ENCODE data around the gene SLC2A3. TPM values are rescaled to one million over a fixed set of nuclear protein-coding genes. Genes with fewer than 3 reads are reported as not detected.

Gene SLC2A3
- total and polyA plus RNA-seq, 2 experiments from 2014 or later = 199 to 388 TPM

- Histone ChIP-seq H3K27me3 (ENCODE audit: insufficient read depth) (no peaks in the 10 kb centered on the region), H2AFZ (peak within 1 kb of the TSS; percentile 93), H3K27ac (ENCODE audit: low read depth) (peak within 1 kb of the TSS; percentile 84), H3K36me3 (ENCODE audit: insufficient read depth) (no peaks in the 10 kb centered on the region), H3K9me2 (ENCODE audit: insufficient read depth) (0 out of 2 replicates have a peak, but pooled peaks cover 7% of the 10 kb centered on the region), H4K20me1 (replicated peaks; ENCODE audit: insufficient read depth) (no peaks in the 10 kb centered on the region), H3K4me3 (peak within 1 kb of the TSS; percentile 72), H3F3A (replicated peaks; ENCODE audit: low read depth) (0 out of 2 replicates have a peak, but pooled peaks cover 7% of the 10 kb centered on the region), H3K79me2 (replicated peaks; ENCODE audit: insufficient read depth) (0 out of 2 replicates have a peak, but pooled peaks cover 5% of the 10 kb centered on the region), H3K4me1 (ENCODE audit: insufficient read depth) (peaks cover 8% of the 10 kb centered on the region; the same call in 1 of the 2 replicates), H3K4me2 (peak within 1 kb of the TSS; percentile 83)
- Mint-ChIP-seq H3K27me3 (ENCODE audit: insufficient read depth, low read depth, poor library complexity) (peaks cover 11% of the 10 kb centered on the region), H3K4me1 (peaks cover 3% of the 10 kb centered on the region; the same call in 1 of the 3 replicates), H3K36me3 (ENCODE audit: low read depth) (no peaks in the 10 kb centered on the region), H3K27ac (no peak within 1 kb of the TSS), H3K9me3 (0 out of 3 replicates have a peak, but pooled peaks cover 2% of the 10 kb centered on the region), H3K4me3 (no peak within 1 kb of the TSS; the same call in 2 of the 3 replicates)
- TF ChIP-seq CREB1 (CRISPR knock-in tag; IDR thresholded peaks at IDR 0.05; ENCODE audit: low read depth) (no peak), ETS1 (IDR thresholded peaks at IDR 0.05) (no peak), EZH2phosphoT487 (IDR thresholded peaks at IDR 0.05; ENCODE audit: unreplicated experiment) (no peak)
- ATAC-seq (peak; percentile 77), DNase-seq (ENCODE audit: low spot score) (peak; percentile 82)
Measured at GRCh38 chr12:7872566-7873319, 63.2 kb downstream of the SLC2A3 start, which contains the start of gene SLC2A14. TSS of gene SLC2A14 (minus strand) at chr12:7872915. CDS start at chr12:7869880, 3,035 bp downstream.

GRCh38 chr12:7870335-7870734, 65.7 kb downstream of the SLC2A3 start:
- Histone ChIP-seq H3F3A (replicated peaks; ENCODE audit: low read depth) (0 out of 2 replicates have a peak, but pooled peaks cover 7% of the 10 kb centered on the region), H2AFZ (no peak overlapping the region), H3K4me3 (no peak overlapping the region), H3K9me2 (ENCODE audit: insufficient read depth) (0 out of 2 replicates have a peak, but pooled peaks cover 7% of the 10 kb centered on the region), H4K20me1 (replicated peaks; ENCODE audit: insufficient read depth) (no peaks in the 10 kb centered on the region), H3K4me1 (ENCODE audit: insufficient read depth) (peaks cover 8% of the 10 kb centered on the region; the same call in 1 of the 2 replicates), H3K36me3 (ENCODE audit: insufficient read depth) (no peaks in the 10 kb centered on the region), H3K79me2 (replicated peaks; ENCODE audit: insufficient read depth) (0 out of 2 replicates have a peak, but pooled peaks cover 5% of the 10 kb centered on the region), H3K27ac (ENCODE audit: low read depth) (no peak overlapping the region), H3K27me3 (ENCODE audit: insufficient read depth) (no peaks in the 10 kb centered on the region), H3K4me2 (no peak overlapping the region)
- H3K36me3 Mint-ChIP-seq (ENCODE audit: low read depth) = no peaks in the 10 kb centered on the region
- ATAC-seq (no peak), DNase-seq (ENCODE audit: low spot score) (no peak)
- 0 out of 3 replicates have a peak, but pooled peaks cover 2% of the 10 kb centered on the region for H3K9me3 Mint-ChIP-seq
- H3K27me3 Mint-ChIP-seq (ENCODE audit: insufficient read depth, low read depth, poor library complexity) = peaks cover 9% of the 10 kb centered on the region
- H3K4me1 Mint-ChIP-seq = no peaks in the 10 kb centered on the region
- H3K27ac Mint-ChIP-seq = no peak overlapping the region
- no peak overlapping the region for H3K4me3 Mint-ChIP-seq
- TF ChIP-seq ZNF462 (CRISPR knock-in tag; IDR thresholded peaks at IDR 0.05) (no peak), REST (IDR thresholded peaks at IDR 0.05; ENCODE audit: unreplicated experiment) (no peak), CTCF (conservative IDR thresholded peaks at IDR 0.05; ENCODE audit: low read depth in 2 of 2) (no peak)
